NT2/D1 (cell line): Measurements from ENCODE around the gene OSR1.

Experiments used
- SUZ12 ChIP-seq: IDR thresholded peaks from 2 replicates; pipeline ENCODE4 v1.6.1; 2011; ENCODE audit not compliant: insufficient read length, insufficient read depth; ENCODE audit errors: extremely low read depth
- YY1 ChIP-seq: IDR thresholded peaks from 2 replicates; pipeline ENCODE4 v1.6.1; 2011; ENCODE audit not compliant: insufficient read length, insufficient read depth

DNA sequence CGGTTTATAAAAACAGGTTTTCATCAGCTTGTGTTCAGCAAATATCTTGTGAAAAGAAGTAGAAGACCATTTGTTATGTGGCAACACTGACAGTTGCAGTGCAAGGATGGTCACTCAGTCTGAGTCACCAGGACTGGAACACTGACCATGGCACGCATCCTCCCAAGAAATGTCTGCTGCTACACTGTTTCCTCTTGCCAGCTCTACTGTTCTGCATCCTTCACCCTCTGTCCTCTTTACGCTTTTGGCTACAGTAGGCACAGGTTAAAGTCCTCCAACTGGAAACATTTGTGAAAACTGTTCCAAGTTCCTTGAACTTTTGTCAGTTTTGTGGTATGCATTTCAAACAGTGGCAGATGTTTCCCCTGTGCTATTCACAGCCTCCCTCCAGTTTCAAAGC, 39.4 kb downstream of the OSR1 start:
- TF ChIP-seq SUZ12: no peak
- no peak for TF ChIP-seq YY1
